ENCODE results near the gene ISG15. TPM values are rescaled to one million over a fixed set of nuclear protein-coding genes. Genes with fewer than 3 reads are reported as not detected.

Gene ISG15
- total and polyA plus RNA-seq, 9 of the 15 experiments (the other 6 are each of a cell fraction or from before 2014, with no cell fraction given) = 0.40 to 58.3 (median 12.2) TPM

GRCh38 chr1:975896-976683, 37.2 kb upstream of the ISG15 start (continued):
- TF ChIP-seq, protein P1, sequence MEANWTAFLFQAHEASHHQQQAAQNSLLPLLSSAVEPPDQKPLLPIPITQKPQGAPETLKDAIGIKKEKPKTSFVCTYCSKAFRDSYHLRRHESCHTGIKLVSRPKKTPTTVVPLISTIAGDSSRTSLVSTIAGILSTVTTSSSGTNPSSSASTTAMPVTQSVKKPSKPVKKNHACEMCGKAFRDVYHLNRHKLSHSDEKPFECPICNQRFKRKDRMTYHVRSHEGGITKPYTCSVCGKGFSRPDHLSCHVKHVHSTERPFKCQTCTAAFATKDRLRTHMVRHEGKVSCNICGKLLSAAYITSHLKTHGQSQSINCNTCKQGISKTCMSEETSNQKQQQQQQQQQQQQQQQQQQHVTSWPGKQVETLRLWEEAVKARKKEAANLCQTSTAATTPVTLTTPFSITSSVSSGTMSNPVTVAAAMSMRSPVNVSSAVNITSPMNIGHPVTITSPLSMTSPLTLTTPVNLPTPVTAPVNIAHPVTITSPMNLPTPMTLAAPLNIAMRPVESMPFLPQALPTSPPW (CRISPR knock-in tag; IDR thresholded peaks at IDR 0.05) = peak; percentile 39; the same call in 1 of the 2 replicates
- TF ChIP-seq NFATC3 (IDR thresholded peaks at IDR 0.05) (no peak), DEAF1 (CRISPR knock-in tag; IDR thresholded peaks at IDR 0.05) (peak; percentile 57; the same call in 1 of the 2 replicates), STAG1 (CRISPR knock-in tag; IDR thresholded peaks at IDR 0.05; ENCODE audit: borderline replicate concordance) (peak; percentile 63; the same call in 1 of the 2 replicates), MAFG (tag; conservative IDR thresholded peaks at IDR 0.05) (no peak), ESRRA (IDR thresholded peaks at IDR 0.05; ENCODE audit: borderline replicate concordance, low read depth) (peak; percentile 46; the same call in 1 of the 2 replicates), NR2F6 (CRISPR knock-in tag; IDR thresholded peaks at IDR 0.05) (no peak), ELF2 (CRISPR knock-in tag; IDR thresholded peaks at IDR 0.05) (no peak), CREM (IDR thresholded peaks at IDR 0.05; ENCODE audit: low read depth) (0 out of 2 replicates have a peak, but pooled peaks have one; percentile 25), KLF6 (CRISPR knock-in tag; IDR thresholded peaks at IDR 0.05; ENCODE audit: borderline replicate concordance) (no peak), ZNF175 (CRISPR knock-in tag; IDR thresholded peaks at IDR 0.05; ENCODE audit: low read depth) (no peak), MAZ (CRISPR knock-in tag; conservative IDR thresholded peaks at IDR 0.05 in 1 of 2, IDR thresholded peaks at IDR 0.05 in 1 of 2) (0 out of 4 replicates have a peak, but pooled peaks of 1 of the 2 experiments have one; percentile 37), RAD21 (CRISPR knock-in tag; conservative IDR thresholded peaks at IDR 0.05 in 1 of 2, IDR thresholded peaks at IDR 0.05 in 1 of 2) (peak; percentile 66 to 74)
